Neuron (in vitro differentiated cells): Measurements from ENCODE around the gene HSPH1.

Experiments
- H2AFZ ChIP-seq: one replicate; pipeline ENCODE4 v1.6.1; 2013; ENCODE audit warnings: low read depth, mild to moderate bottlenecking, inconsistent platforms, low read length, moderate library complexity
- H3K27me3 ChIP-seq: one replicate; pipeline ENCODE4 v1.6.1; 2013; ENCODE audit warnings: low read length; ENCODE audit not compliant: insufficient read depth
- H3K36me3 ChIP-seq: one replicate; pipeline ENCODE4 v1.6.1; 2013; ENCODE audit warnings: low read length; ENCODE audit not compliant: insufficient read depth
- H3K4me1 ChIP-seq: one replicate; pipeline ENCODE4 v1.6.1; 2013; ENCODE audit warnings: low read length; ENCODE audit not compliant: insufficient read depth
- H3K4me3 ChIP-seq: 2 replicates; pipeline ENCODE4 v1.5.1; 2013; ENCODE audit warnings: mild to moderate bottlenecking, low read length, moderate library complexity
- H3K9me3 ChIP-seq: one replicate; pipeline ENCODE4 v1.6.1; 2013; ENCODE audit warnings: low read length

The HSPH1 gene

DNA sequence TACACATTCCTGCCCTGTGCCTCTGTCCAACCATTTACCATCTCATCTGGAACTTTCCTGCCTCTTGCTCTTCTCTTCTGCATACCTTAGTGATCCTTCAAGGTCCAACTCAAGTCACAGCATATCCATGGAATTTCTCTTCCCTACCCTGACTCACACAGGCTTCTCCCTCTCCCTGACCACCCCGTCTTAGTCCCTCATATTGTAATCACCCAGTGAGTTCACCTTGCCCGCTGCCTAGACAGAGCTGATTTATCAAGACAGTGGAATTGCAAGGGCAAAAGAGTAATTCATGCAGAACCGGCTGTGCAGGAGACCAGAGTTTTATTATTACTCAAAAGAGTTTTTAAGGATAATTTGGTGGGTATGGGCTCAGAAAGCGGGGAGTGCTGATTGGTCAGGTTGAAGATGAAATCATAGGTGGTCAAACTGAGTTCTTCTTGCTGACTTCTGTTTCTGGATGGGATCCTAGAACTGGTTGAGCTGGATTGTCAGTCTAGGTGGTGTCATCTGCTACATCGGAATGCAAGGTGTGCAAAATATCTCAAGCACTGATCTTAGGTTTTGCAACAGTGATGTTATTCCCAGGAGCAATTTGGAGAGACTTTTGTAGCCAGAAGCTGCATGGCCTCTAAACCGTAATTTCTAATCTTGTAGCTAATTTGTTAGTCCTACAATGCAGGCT is 67.2 kb downstream of the HSPH1 start:
- Histone ChIP-seq H3K9me3 (no peaks in the 10 kb centered on the region), H3K4me1 (peaks cover 36% of the 10 kb centered on the region), H3K4me3 (no peak overlapping the region), H2AFZ (no peak overlapping the region), H3K27me3 (no peaks in the 10 kb centered on the region), H3K36me3 (no peaks in the 10 kb centered on the region)

DNA sequence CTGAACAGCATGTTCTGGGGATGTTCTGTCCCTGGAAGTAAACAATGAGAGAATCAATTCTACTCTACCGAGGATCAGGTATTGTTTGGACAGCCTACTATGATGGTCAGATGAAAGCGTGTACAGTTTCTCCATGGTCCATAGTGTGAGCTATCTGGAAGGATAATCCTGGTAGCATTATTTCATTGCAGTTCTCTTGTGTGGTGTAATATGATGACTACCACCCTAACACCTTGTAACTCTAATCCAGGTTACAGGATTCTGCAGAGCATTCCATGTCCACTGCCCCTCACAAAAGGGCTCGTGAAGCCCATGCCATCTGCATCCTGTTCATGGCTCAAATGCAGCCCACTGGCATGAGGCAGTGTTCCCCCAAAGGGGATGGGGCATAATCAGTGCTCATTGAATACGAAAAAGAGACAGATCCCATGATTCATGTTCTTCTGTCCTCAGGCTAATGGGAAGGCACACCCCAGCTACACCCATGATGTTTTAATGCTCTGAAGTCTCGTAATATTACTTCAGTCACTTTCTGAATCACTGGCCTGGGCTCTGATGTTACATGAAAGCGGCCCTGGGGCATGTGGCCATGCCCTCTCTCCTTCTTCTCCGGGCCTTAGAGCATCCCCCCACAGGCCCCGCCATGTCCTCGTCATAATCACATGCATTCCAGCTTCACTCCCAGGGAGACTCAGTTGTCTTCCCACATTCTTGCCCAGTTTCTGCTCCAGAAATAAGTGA is 68.4 kb downstream of the HSPH1 start:
- Histone ChIP-seq H3K4me3 (no peak overlapping the region), H3K9me3 (no peaks in the 10 kb centered on the region), H3K4me1 (peaks cover 36% of the 10 kb centered on the region), H2AFZ (no peak overlapping the region), H3K27me3 (no peaks in the 10 kb centered on the region), H3K36me3 (no peaks in the 10 kb centered on the region)

DNA sequence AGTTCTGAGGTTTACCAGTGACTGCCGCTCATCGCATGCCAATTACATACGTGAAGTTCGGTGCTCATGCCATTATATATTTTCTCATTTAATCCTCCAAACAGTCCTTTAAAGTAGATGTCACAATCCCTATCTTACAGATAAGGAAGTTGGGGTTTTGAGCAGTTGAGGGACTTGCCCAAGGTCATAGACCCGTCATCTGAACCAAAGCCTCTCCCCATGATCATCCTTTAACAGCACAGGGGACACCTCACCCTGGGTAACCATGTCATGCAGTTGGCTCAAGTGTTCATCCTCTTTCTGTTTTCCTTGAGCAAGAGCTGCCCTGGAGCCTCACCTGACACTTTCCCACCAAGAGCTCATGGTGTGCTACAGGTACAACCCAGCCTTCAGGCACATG is 69.1 kb downstream of the HSPH1 start:
- Histone ChIP-seq H3K4me3 (no peak overlapping the region), H3K4me1 (peaks cover 36% of the 10 kb centered on the region), H3K36me3 (no peaks in the 10 kb centered on the region), H3K9me3 (peaks cover under 1% of the 10 kb centered on the region), H2AFZ (no peak overlapping the region), H3K27me3 (no peaks in the 10 kb centered on the region)

DNA sequence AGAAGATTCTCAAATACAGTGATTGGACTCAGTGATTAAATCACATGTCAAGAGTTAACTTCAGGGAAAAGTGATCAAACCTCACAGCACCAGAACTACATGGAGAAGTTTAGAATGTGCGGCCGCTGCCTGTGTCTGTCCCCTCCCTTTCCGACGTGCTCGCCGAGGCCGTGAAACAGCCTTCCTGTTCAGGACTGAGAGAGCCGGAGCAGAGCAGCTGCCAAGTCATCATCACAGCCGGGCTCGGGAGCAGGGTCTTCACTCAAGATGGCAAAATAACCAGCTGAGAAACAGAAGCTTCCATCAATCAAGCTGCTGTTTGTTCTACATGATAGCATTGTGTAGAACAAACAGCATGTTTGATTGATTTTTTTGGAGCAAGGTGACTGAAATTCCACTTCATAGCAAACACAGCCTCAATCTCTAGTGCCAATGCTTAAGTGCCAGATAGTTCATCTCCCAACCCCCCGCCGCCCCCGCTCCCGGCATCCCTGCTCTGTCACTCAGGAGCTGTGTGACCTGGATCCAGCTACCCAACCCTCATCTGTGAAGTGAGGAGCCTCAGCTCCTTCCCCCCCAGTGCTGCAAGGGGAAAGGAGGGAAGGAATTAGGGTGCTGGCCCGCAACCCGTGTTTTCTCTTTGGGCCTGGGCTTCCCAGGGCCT is 70.6 kb downstream of the HSPH1 start:
- no peak overlapping the region for H3K4me3 ChIP-seq
- H2AFZ ChIP-seq, result no peak overlapping the region
- no peaks in the 10 kb centered on the region for H3K36me3 ChIP-seq
- H3K27me3 ChIP-seq, result no peaks in the 10 kb centered on the region
- peaks cover 36% of the 10 kb centered on the region for H3K4me1 ChIP-seq
- H3K9me3 ChIP-seq, result peaks cover 1% of the 10 kb centered on the region

DNA sequence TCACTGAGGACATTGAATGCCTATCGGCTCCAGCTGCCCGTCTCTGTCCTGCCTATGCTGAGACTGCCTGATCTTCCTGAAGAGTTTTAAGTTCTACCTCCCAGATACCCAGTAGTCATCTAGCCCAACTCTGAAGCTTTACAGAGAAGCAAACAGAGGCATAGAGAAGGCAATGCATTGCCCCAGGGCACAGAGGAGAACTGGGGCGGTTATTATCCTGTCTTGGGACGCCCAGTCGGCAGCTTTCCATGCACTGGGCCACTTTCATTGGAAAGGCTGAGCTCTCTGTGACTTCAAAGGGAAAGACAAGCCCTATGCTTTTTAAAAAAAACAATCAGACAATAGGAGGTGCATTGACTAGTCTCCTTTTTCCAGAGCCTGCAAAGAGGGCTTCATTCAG is 71.6 kb downstream of the HSPH1 start:
- Histone ChIP-seq H3K27me3 (peaks cover 3% of the 10 kb centered on the region), H3K4me3 (no peak overlapping the region), H3K4me1 (peaks cover 35% of the 10 kb centered on the region), H2AFZ (no peak overlapping the region), H3K9me3 (peaks cover 1% of the 10 kb centered on the region), H3K36me3 (no peaks in the 10 kb centered on the region)

DNA sequence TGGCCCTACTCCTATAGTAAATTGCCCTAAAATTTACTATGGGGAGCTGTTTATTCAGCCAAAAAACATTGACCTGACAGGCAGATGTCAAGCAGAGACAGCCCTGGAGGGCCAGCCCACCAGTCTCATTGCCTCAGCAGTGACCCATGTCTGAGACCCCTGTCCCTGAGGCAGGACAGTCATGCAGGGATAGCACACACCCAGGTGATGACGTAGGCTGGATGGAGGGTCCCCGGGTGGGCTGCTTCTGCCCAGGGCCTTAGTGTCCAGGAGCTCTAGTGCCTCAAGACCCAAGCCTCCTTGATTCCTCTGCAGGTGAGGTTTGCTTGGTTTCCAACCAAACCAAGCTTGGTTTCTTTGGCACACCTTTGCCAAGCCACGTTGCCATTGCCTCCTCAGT is 72.1 kb downstream of the HSPH1 start:
- H3K4me3 ChIP-seq, result no peak overlapping the region
- H3K9me3 ChIP-seq, result peaks cover 1% of the 10 kb centered on the region
- H3K27me3 ChIP-seq, result peaks cover 3% of the 10 kb centered on the region
- peaks cover 31% of the 10 kb centered on the region for H3K4me1 ChIP-seq
- H2AFZ ChIP-seq, result no peak overlapping the region
- H3K36me3 ChIP-seq, result no peaks in the 10 kb centered on the region

DNA sequence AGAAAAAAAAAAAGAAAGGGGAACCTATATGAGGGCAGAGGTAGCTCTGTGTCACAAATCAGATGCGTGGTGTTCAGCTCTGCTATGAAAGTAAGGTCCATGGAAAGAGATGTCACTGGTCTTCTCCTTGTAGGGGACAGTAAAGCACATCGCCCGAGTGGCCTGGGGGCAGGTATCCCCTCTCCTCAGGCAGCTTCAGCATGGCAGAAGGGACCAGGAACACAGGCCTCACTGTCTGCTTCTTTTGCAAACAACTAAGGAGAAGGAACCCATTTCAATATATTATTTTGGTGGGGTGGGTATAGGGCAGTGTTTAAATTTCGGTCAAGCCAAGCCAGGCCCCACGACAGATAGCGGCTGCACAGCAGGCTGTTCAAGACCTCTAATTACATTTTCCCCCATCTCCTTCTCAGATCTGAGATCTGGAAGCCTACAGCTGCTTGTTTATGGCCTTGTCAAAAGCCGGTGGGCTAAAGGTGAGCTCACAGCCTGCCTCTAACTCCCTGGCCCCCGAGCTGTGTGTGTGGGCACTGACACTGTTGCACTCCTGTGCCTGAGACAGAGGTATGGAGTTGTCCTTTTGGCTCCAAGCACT is 72.8 kb downstream of the HSPH1 start:
- peaks cover 1% of the 10 kb centered on the region for H3K9me3 ChIP-seq
- H3K4me3 ChIP-seq, result no peak overlapping the region
- H3K4me1 ChIP-seq, result peaks cover 24% of the 10 kb centered on the region
- H2AFZ ChIP-seq, result no peak overlapping the region
- peaks cover 3% of the 10 kb centered on the region for H3K27me3 ChIP-seq
- H3K36me3 ChIP-seq, result no peaks in the 10 kb centered on the region
